Measurements from ENCODE around the gene CBL. TPM values are rescaled to one million over a fixed set of nuclear protein-coding genes. Genes with fewer than 3 reads are reported as not detected.

The CBL gene
- total RNA-seq, 1 experiment from 2014 or later, result 56.4 TPM

DNA sequence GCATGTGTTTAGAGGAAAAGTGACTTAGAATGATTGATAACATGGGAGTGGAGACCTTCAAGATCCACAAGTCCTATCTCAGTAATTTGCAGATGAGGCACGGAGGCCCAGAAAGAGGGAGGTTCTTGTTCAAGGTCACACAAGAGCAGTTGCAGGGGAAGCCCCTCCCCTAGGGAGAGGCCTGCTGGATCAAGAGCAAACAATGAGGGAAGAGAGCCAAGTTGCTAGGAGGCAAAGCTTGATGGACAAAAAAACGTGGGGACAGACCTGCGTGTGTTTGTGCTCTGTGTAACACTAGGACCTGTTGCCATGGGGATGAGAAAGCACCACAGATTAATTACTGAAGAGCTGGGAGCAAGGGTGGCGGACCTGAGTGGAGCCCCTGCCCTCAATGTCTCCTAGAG, 146.7 kb downstream of the CBL start:
- Histone ChIP-seq H2AFZ (ENCODE audit: low read length) (no peak overlapping the region), H2BK120ac (ENCODE audit: low read depth, low read length, poor library complexity, severe bottlenecking) (peak overlapping the region; percentile 63)
- WGBS (ENCODE audit: extremely low coverage, insufficient read length, low lambda C conversion rate), result no CpG with 5 or more reads among the region's 4 CpGs

More for the DNA sequence above, 146.7 kb downstream of the CBL start:
- H3K4me3 Mint-ChIP-seq, result no peak overlapping the region
- Histone ChIP-seq H4K5ac (ENCODE audit: insufficient read length, low read depth, low read length) (no peak overlapping the region), H3K14ac (ENCODE audit: insufficient read depth, low read length) (peak overlapping the region; percentile 58; the same call in 1 of the 2 replicates), H4K91ac (ENCODE audit: insufficient read length, low read depth, low read length) (no peak overlapping the region), H4K20me1 (ENCODE audit: control insufficient read depth, insufficient read depth, insufficient read length) (peaks cover 4% of the 10 kb centered on the region), H3K23me2 (ENCODE audit: insufficient read length, low read depth, low read length, poor library complexity, severe bottlenecking) (peaks cover 6% of the 10 kb centered on the region), H3K9ac (ENCODE audit: extremely low read depth, insufficient read length, low read length) (peak overlapping the region; percentile 19), H3K79me2 (ENCODE audit: insufficient read depth, low read length) (no peaks in the 10 kb centered on the region), H3K23ac (ENCODE audit: insufficient read length, low read depth, low read length) (no peak overlapping the region), H4K8ac (replicated peaks; ENCODE audit: insufficient read length, low read depth, low read length) (no peak overlapping the region), H3K18ac (ENCODE audit: insufficient read length, low read depth, low read length) (peak overlapping the region; percentile 25), H3K9me3 (ENCODE audit: control insufficient read depth, low read depth, low read length) (no peaks in the 10 kb centered on the region), H3K56ac (ENCODE audit: insufficient read length, low read depth, low read length) (no peak overlapping the region), H3K4me1 (ENCODE audit: insufficient read depth, low read length) (no peaks in the 10 kb centered on the region; the same call in 1 of the 2 replicates), H3K4ac (ENCODE audit: low read depth, low read length) (no peak overlapping the region), H2BK12ac (ENCODE audit: insufficient read length, low read depth, low read length) (no peak overlapping the region), H3T11ph (ENCODE audit: low read length) (no peak overlapping the region), H3K27ac (ENCODE audit: insufficient read length, low read depth, low read length) (no peak overlapping the region), H3K27me3 (ENCODE audit: insufficient read depth, low read length) (no peaks in the 10 kb centered on the region), H2AK5ac (ENCODE audit: insufficient read length, low read length) (no peak overlapping the region), H2BK5ac (ENCODE audit: insufficient read length, low read length) (no peak overlapping the region), H2BK15ac (ENCODE audit: low read depth, low read length) (no peak overlapping the region), H2BK20ac (ENCODE audit: low read depth, low read length, poor library complexity, severe bottlenecking) (no peak overlapping the region), H3K4me2 (ENCODE audit: insufficient read depth, insufficient read length, low read length) (no peak overlapping the region), H3K79me1 (ENCODE audit: insufficient read depth, low read depth, low read length, poor library complexity, severe bottlenecking) (no peaks in the 10 kb centered on the region)
- no peak overlapping the region; a peak in 1 of 7 replicates for H3K27ac Mint-ChIP-seq
- H3K27me3 Mint-ChIP-seq (ENCODE audit: low read depth), result peaks cover 54% of the 10 kb centered on the region
- no peak for TF ChIP-seq CTCF (conservative IDR thresholded peaks at IDR 0.05)
- peaks cover 6% of the 10 kb centered on the region in 3 experiments; a peak in 6 of 7 replicates for H3K36me3 Mint-ChIP-seq (ENCODE audit: insufficient read depth in 1 of 3, low read depth in 3 of 3)
- 0 out of 5 replicates have a peak, but pooled peaks cover 0 to 4% of the 10 kb centered on the region in 2 experiments for H3K9me3 Mint-ChIP-seq
- peaks cover 26 to 30% of the 10 kb centered on the region in 2 experiments for H3K4me1 Mint-ChIP-seq
- peak; percentile 38 for DNase-seq

Measured in H9 (cell line).